WTC11 (cell line): ENCODE data around the gene SYNGR2. TPM values are rescaled to one million over a fixed set of nuclear protein-coding genes. Genes with fewer than 3 reads are reported as not detected.

Experiments used
- ATAC-seq: fragments of 200-7000 bp; cut with Tn5 transposase; 2 replicates; pipeline ENCODE4 v1.10.0; 2021; ENCODE audit warnings: mild to moderate bottlenecking, moderate library complexity
- CTCF ChIA-PET: fragments of 300-600 bp; sonication (Branson Sonifier 250); formaldehyde crosslinking; loops from one replicate; lab custom pipeline; 2021; ENCODE audit warnings: antibody characterized with exemption; lab: Charles Lee
- POLR2A ChIA-PET: fragments of 350-600 bp; sonication (Branson Sonifier 250); formaldehyde crosslinking; loops from one replicate; lab custom pipeline; 2021; ENCODE audit warnings: antibody characterized with exemption; lab: Charles Lee
- DNase-seq: peaks from one replicate; pipeline ENCODE4 v3.0.0; 2021; ENCODE audit warnings: low spot score
- H3K27ac Mint-ChIP-seq: 2 replicates; pipeline ENCODE4 v1.8.0; 2021; ENCODE audit warnings: mixed read lengths
- H3K27me3 Mint-ChIP-seq: 2 replicates; pipeline ENCODE4 v1.8.0; 2021; ENCODE audit warnings: low read depth, mild to moderate bottlenecking, moderate library complexity, mixed read lengths
- H3K36me3 Mint-ChIP-seq: 2 replicates; pipeline ENCODE4 v1.8.0; 2021; ENCODE audit warnings: mixed read lengths
- H3K4me1 Mint-ChIP-seq: 2 replicates; pipeline ENCODE4 v1.8.0; 2022; ENCODE audit warnings: mixed read lengths
- H3K4me3 Mint-ChIP-seq: 2 replicates; pipeline ENCODE4 v1.8.0; 2021; ENCODE audit warnings: mild to moderate bottlenecking, moderate library complexity, mixed read lengths
- H3K9me3 Mint-ChIP-seq: 2 replicates; pipeline ENCODE4 v1.8.0; 2021; ENCODE audit warnings: mixed read lengths
- AFF4 ChIP-seq: sonication (generic); formaldehyde crosslinking; IDR thresholded peaks from 2 replicates; pipeline ENCODE4 v1.8.1; 2023; ENCODE audit warnings: mild to moderate bottlenecking, missing genetic modification reagents, borderline replicate concordance
- ATF6 ChIP-seq: sonication (generic); formaldehyde crosslinking; IDR thresholded peaks from 2 replicates; pipeline ENCODE4 v1.8.1; 2023; ENCODE audit warnings: mild to moderate bottlenecking, missing genetic modification reagents
- CREB1 ChIP-seq: sonication (generic); formaldehyde crosslinking; IDR thresholded peaks from 2 replicates; pipeline ENCODE4 v1.8.0; 2023; ENCODE audit warnings: mild to moderate bottlenecking, missing genetic modification reagents
- CREM ChIP-seq: sonication (generic); formaldehyde crosslinking; IDR thresholded peaks from 2 replicates; pipeline ENCODE4 v1.8.1; 2022; ENCODE audit warnings: mild to moderate bottlenecking, missing genetic modification reagents, moderate library complexity
- ELF4 ChIP-seq: sonication (generic); formaldehyde crosslinking; IDR thresholded peaks from 2 replicates; pipeline ENCODE4 v1.8.1; 2022; ENCODE audit warnings: low read depth, mild to moderate bottlenecking, moderate library complexity, missing genetic modification reagents
- ETV6 ChIP-seq: sonication (generic); formaldehyde crosslinking; IDR thresholded peaks from 2 replicates; pipeline ENCODE4 v1.8.1; 2022; ENCODE audit warnings: mild to moderate bottlenecking, missing genetic modification reagents
- FOXK1 ChIP-seq: sonication (generic); formaldehyde crosslinking; IDR thresholded peaks from 2 replicates; pipeline ENCODE4 v1.8.0; 2022; ENCODE audit warnings: mild to moderate bottlenecking, moderate library complexity, missing genetic modification reagents
- GTF2I ChIP-seq: fragments of 250-450 bp; sonication (Bioruptor Pico); conservative IDR thresholded peaks from 2 replicates; pipeline ENCODE4 v1.4.0; 2021; ENCODE audit warnings: mild to moderate bottlenecking
- IRF1 ChIP-seq: sonication (generic); formaldehyde crosslinking; IDR thresholded peaks from 2 replicates; pipeline ENCODE4 v1.8.0; 2023; ENCODE audit warnings: missing genetic modification reagents
- NFATC4 ChIP-seq: fragments of 250-450 bp; sonication (Bioruptor Pico); IDR thresholded peaks from 2 replicates; pipeline ENCODE4 v1.9.0; 2021; ENCODE audit warnings: mild to moderate bottlenecking
- NR1H2 ChIP-seq: sonication (generic); formaldehyde crosslinking; IDR thresholded peaks from 2 replicates; pipeline ENCODE4 v1.9.0; 2021; ENCODE audit warnings: mild to moderate bottlenecking, moderate library complexity, missing genetic modification reagents
- PRDM15 ChIP-seq: sonication (generic); formaldehyde crosslinking; IDR thresholded peaks from 2 replicates; pipeline ENCODE4 v1.8.0; 2022; ENCODE audit warnings: missing genetic modification reagents
- RELA ChIP-seq: sonication (generic); formaldehyde crosslinking; IDR thresholded peaks from 2 replicates; pipeline ENCODE4 v1.8.1; 2022; ENCODE audit warnings: missing genetic modification reagents, mild to moderate bottlenecking, borderline replicate concordance
- SMAD3 ChIP-seq: sonication (generic); formaldehyde crosslinking; IDR thresholded peaks from 2 replicates; pipeline ENCODE4 v1.8.0; 2022; ENCODE audit warnings: missing genetic modification reagents, mild to moderate bottlenecking, borderline replicate concordance
- SOX15 ChIP-seq: fragments of 250-450 bp; sonication (Bioruptor Pico); IDR thresholded peaks from 2 replicates; pipeline ENCODE4 v1.9.0; 2021; ENCODE audit warnings: mild to moderate bottlenecking
- ZNF416 ChIP-seq: fragments of 250-450 bp; sonication (Bioruptor Pico); IDR thresholded peaks from 2 replicates; pipeline ENCODE4 v1.9.0; 2021; ENCODE audit warnings: mild to moderate bottlenecking, inconsistent platforms
- ZNF512 ChIP-seq: sonication (generic); formaldehyde crosslinking; IDR thresholded peaks from 2 replicates; pipeline ENCODE4 v1.8.1; 2022; ENCODE audit warnings: missing genetic modification reagents, borderline replicate concordance
- ZSCAN18 ChIP-seq: fragments of 250-450 bp; sonication (Bioruptor Pico); IDR thresholded peaks from 2 replicates; pipeline ENCODE4 v2.1.2; 2022; ENCODE audit warnings: mild to moderate bottlenecking, moderate library complexity
- total RNA-seq: library from RNA; stranded (reverse); gene quantifications from 3 replicates; pipeline ENCODE4 v1.2.3, GENCODE V29; 2021

SYNGR2 gene
- total RNA-seq, 1 experiment from 2014 or later: 47.7 TPM

GRCh38 chr17:78210111-78210510 is 41.7 kb downstream of the SYNGR2 start (continued):
- TF ChIP-seq FOXK1 (CRISPR knock-in tag) (no peak), CREB1 (no peak), SOX15 (CRISPR knock-in tag) (no peak), AFF4 (CRISPR knock-in tag) (no peak), NR1H2 (no peak), ZNF416 (CRISPR knock-in tag) (no peak)

- Mint-ChIP-seq H3K27me3 (peaks cover 5% of the 10 kb centered on the region; the same call in 1 of the 2 replicates), H3K9me3 (no peaks in the 10 kb centered on the region), H3K4me1 (peaks cover 10% of the 10 kb centered on the region; the same call in 1 of the 2 replicates), H3K4me3 (no peak overlapping the region), H3K27ac (no peak overlapping the region), H3K36me3 (peaks cover 8% of the 10 kb centered on the region)
- TF ChIP-seq ETV6 (CRISPR knock-in tag) (no peak), GTF2I (CRISPR knock-in tag) (no peak), NFATC4 (CRISPR knock-in tag) (no peak), IRF1 (CRISPR knock-in tag) (no peak), ATF6 (CRISPR knock-in tag) (no peak), ZSCAN18 (CRISPR knock-in tag) (no peak), RELA (CRISPR knock-in tag) (no peak), ZNF512 (no peak), CREM (CRISPR knock-in tag) (no peak), ELF4 (no peak), CREB1 (no peak), SMAD3 (CRISPR knock-in tag) (no peak), PRDM15 (CRISPR knock-in tag) (no peak)
- ATAC-seq: no peak
- no peak for DNase-seq
- CTCF ChIA-PET: no interaction called here
- POLR2A ChIA-PET: no interaction called here
Measured at GRCh38 chr17:78211032-78211431, 42.7 kb downstream of the SYNGR2 start.
